MM.1S (cell line): Measurements from ENCODE around the gene ADARB1.

Source experiments
- CTCF ChIP-seq: fragments of 300-600 bp; sonication (generic); IDR thresholded peaks from 2 replicates; pipeline ENCODE4 v1.5.1; 2016; ENCODE audit warnings: antibody characterized with exemption, low read length, mixed read lengths
- EZH2 ChIP-seq: fragments of 300-600 bp; sonication (generic); optimal IDR thresholded peaks from 2 replicates; pipeline ENCODE3; 2017; ENCODE audit warnings: low read depth, mild to moderate bottlenecking, antibody characterized with exemption, low read length, mixed read lengths
- EZH2phosphoT487 ChIP-seq: fragments of 300-600 bp; sonication (generic); IDR thresholded peaks from 2 replicates; pipeline ENCODE4 v1.6.1; 2018; ENCODE audit warnings: antibody characterized with exemption, low read length

- TF ChIP-seq EZH2phosphoT487 (no peak), EZH2 (no peak), CTCF (no peak)
Measured at GRCh38 chr21:45177039-45177438, 102.7 kb downstream of the ADARB1 start.
